GM19455 (cell line): Measurements from ENCODE around the gene LRRTM2.
"Not testable (repeated sequence)": the region's sequence is repeated elsewhere in the genome, so short reads cannot be mapped to it uniquely, and the experiment has no call there.

Experiments used
- ATAC-seq: cut with Tn5 transposase; IDR thresholded peaks from one replicate; pipeline ENCODE4 v1.9.1; 2021; ENCODE audit not compliant: unreplicated experiment

The LRRTM2 gene, protein sequence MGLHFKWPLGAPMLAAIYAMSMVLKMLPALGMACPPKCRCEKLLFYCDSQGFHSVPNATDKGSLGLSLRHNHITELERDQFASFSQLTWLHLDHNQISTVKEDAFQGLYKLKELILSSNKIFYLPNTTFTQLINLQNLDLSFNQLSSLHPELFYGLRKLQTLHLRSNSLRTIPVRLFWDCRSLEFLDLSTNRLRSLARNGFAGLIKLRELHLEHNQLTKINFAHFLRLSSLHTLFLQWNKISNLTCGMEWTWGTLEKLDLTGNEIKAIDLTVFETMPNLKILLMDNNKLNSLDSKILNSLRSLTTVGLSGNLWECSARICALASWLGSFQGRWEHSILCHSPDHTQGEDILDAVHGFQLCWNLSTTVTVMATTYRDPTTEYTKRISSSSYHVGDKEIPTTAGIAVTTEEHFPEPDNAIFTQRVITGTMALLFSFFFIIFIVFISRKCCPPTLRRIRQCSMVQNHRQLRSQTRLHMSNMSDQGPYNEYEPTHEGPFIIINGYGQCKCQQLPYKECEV

DNA sequence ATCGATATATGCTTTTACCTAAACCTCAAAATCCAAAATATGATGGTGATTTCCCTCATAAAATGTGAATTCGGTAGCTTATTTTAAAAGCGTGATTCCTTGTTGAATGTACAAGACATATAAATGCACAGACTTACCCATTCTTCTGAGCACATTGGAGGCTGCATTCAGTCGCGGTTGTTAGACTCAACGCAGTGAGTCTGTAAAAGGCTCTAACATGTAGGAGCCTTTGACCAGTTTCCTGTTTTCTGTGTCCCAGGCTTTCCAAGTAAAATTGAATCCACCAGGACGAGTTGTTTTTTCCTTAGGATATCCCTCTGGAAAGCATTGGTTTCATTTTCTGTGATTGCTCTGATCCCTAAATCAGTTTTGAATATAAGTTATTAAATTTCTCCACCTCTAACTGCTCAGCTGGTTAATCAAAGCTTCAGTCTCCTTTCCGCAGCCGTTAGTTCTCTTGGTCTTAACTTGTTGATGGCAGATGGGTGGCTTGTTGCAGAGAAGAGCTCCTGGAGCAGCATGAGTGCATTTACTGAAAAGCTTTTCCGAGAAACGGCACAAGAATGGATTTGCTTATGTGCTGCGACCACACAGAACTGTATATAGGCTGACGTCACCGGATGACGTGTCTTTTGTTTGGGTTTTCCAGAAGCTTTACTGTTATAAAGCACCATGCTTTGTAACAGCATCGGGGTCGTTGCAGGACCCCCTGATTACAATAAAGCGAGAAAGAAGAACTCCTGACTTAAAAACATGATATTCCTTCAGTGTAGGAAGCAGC is at the start of gene LRRTM2:
LRRTM2 (minus strand) TSS at position 565 of the 781 bp plus-strand sequence; CDS start at position 141, 424 bp downstream.
- ATAC-seq: no peak

DNA sequence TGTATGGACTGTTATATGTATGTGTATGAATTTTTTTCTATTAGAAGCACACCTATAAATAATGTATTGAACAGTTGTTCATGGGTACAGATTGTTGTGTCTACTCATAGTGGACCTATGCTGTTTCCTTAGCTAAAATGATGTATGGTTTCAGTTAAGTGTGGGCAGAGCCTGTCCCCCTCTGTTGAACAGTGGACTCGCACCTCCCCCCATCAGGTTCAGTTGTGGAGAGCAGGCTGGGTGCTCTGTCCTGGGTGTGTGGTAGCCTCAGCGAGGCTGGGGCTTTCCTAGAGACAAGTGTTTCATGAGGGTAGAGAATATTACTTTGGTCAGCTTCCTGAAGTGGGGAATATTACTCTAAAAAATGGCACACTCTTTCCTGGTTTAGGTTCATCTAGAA is 47.4 kb upstream of the LRRTM2 start:
- ATAC-seq: no peak

DNA sequence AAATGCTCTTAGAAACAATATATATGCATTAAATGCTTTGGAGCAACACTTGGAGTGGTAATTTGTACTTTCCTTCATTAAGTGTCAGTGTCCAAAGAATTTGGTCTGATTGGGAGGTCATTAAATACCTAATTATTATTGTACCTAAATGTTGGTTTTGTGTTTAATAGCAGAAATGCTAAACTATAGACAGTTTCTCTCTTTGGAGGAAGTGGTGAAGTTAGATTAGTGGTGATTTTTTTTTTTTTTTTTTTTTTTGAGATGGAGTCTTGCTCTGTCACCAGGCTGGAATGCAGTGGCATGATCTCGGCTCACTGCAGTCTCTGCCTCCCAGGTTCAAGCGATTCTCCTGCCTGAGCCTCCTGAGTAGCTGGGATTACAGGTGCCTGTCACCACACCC is 46.2 kb upstream of the LRRTM2 start:
- ATAC-seq: not testable (repeated sequence)

DNA sequence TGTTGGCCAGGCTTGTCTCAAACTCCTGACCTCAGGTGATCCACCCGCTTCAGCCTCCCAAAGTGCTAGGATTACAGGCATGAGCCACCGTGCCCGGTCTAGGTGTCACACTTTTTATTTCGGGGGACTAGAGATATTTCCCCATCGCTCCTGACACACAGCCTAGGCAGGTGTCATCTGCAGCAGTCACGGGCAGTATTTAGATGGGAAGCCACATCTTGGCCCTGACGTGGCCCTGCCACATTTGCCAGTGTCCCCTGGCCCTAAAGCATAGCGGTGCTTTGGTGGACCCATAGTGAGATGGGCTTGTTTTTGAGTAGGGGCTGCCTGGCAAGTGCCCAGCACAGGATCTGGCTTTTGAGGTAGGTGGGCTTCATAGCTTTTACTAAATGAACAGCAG is 45.0 kb upstream of the LRRTM2 start:
- no peak for ATAC-seq

DNA sequence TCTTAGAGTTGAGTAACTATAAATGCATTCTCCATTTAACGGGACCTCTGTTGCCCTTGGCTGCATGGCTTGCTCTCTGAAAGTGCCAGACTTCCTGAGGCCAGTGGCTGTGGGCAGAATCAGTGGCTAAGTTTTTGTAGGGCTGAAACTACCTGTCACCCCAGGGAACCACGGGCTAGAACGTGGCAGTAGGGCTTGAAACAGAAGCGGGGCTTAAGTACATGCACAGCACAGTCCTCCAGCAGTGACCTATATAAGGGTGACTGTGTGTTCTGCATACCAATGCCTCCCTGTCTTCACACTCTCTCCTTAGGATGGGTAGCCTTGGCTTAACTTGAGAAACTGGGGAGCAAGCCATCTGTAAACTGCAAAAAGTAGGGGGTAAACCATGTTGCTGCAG is 43.6 kb upstream of the LRRTM2 start:
- ATAC-seq: no peak

DNA sequence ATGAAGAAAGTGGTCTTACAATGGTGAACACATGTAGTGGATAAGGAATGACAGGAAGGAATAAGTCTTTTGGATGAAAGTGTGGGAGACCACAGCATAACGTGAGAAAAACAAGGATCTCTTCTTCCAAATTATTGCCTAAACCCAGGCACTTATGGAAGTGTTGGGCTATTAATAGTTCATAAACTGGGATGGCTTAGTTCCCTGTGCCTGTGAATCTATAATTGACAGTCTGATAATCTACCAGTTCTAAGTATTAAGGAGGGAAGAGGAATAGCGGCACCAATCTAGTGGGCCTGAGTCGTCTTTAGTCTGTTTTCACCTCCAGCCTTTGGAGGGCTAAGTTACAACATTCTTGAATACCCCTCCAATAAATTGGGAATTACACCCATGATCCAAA is 39.2 kb upstream of the LRRTM2 start:
- no peak for ATAC-seq

DNA sequence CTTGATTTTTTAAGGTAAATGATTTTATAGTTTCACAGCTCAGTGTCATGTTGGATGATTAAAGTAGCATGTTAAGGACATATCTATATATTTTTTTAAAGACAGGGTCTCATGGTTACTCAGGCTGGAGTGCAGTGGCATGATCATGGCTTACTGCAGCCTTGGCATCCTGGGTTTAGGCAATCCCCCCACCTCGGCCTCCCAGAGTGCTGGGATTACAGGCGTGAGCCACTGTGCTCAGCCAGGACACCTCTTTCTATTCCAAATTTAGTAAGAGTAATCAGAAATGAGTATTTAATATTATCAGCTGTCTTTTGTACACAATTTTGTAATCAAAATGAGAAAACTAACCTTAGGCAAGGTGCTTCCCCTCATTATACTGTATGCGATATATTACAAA is 38.6 kb upstream of the LRRTM2 start:
- ATAC-seq: no peak

DNA sequence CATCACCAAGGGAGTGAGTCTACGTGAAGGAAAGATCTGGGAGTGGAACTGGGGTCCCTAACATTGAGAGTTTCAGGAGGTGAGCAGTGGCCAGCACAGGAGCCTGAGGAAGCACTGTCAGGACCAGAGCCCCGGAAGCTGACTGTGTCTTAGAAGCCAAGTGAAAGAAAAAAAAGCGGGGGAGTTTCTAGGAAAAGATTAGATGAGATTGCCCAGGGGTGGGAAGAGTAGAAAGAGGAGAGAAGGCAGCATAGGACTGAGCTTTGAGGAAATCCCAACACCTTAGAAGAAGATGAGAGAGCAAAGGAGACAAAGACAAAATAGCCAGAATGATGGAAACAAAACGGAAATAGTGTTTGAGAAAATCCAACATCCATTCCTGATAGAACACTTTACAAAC is 37.0 kb upstream of the LRRTM2 start:
- ATAC-seq: no peak

DNA sequence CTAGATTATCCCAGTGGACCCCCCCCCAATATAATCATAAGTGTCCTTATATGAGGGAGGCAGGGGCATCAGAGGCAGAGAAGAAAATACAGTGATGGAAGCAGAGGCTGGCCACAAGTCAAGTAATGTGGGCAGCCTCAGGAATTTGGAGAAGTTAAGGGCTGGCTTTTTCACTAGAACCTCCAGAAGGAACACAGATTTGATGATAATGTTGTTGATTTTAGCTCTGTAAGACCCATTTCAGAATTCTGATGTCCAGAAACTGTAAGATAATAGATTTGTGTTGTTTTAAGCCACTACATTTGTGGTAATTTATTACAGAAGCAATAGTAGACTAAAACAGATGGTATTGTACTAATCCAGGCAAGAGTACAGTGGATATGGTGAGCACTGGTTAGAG is 36.3 kb upstream of the LRRTM2 start:
- no peak for ATAC-seq

DNA sequence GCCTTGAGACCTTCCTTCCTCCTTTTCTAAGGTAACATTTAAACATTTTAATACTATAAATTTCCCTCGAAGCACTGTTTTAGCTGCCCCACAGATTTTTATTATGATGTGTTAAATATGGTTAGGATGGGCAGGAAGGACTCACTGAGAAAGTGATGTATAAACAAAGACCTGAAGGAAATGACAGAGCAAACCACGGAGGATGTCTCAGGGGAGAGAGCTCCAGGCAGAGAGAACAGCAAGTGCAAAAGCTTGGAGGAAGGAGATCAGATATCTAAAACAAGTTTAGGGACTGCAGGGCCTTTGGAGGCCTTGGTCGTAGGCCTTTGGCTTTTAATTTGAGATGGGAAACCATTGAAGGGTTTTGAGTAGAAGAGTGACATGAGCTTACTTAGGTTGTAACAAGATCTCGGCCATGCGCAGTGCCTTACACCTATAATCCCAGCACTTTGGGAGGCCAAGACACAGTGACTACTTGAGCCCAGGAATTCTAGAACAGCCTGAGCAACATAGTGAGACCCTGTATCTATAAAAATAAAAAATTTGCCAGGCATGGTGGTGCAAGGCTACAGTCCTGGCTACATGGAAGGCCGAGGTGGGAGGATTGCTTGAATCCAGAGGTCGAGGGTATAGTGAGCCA is 35.5 kb upstream of the LRRTM2 start:
- no peak for ATAC-seq

DNA sequence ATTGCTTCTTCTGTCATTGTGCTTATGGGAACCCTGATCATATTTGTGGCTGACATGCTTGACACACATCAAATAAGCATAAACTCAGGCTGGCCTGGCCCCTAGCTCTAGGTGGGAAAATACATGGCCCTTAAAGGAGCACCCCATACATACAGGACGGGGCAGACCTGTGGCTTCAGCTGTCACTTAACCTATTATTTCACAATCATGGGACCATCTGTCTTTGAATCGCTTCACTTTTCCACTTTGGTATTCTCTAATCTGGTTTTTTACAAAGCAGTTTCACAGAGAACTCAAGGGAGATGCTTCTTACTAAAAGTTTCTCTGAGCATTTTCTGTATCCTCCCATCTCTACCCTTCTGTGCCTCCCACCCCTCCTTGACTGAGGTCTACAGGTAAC is 34.6 kb upstream of the LRRTM2 start:
- ATAC-seq: no peak

DNA sequence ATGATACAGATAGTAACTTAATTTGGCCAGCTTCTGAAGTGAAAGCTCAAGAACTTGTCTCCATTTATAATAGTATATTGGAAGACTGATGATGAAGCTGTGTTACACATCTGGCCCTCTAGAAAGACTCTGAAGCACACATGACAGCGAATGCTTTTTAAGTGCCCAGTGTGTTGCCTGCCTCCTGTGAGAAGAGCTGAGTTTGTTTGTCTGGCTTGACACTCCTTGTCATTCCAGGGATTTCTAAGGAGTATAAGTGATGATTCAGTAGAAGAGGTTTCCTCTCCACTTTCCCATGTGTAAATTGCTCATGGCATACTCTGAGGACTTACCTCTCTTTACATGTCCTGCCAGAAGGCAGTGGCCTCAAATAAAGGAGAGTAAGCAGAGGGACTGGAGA is 30.4 kb upstream of the LRRTM2 start:
- ATAC-seq: no peak

DNA sequence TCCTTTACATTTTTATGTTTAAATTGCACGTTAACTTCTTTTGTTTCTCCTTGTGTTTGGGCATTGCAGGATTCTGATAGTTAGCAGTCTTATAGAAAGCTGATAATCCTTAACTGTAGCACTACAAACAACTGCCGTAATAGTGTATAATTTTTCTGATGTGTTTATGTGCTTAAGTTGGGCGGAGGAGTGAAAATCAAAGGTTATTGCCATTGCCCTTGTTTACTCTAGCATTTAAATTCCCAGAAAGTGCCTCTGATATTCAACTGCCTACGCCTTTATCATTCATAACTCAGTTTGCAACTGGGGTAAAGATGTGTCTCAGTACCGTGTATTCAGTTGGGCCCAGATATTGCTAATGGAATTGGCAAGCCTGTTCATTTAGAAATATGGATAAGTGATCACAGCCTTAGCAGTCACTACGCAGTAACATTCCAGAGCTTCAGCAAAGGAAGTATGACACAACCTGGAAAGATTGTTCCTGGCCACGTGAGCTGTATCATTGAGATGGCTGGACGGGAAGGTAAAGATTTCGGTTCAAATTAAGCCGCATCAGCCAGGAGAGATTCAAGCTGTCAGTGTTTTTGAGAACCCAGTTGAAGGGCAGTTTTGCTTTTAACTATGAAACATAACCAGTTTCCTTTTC is 28.1 kb upstream of the LRRTM2 start:
- no peak for ATAC-seq

DNA sequence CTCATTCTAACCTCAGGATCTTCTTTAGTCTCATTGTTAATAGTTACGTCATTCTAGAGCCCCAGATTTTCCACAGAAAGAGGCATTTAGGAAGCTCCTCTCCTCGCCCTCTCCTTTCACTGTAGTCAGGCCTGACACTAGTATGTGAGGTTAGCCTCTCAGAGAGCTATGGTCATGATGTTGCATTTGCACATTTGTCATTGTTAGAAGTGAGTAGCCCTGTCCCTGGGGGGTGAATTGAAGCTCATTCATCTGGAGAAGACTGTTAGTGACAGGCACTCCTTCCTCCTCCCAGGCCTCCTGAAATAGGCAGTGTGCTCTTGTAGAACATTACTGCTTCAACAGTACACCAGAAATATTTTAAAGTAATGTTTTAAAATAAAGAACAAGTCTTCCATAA is 26.6 kb upstream of the LRRTM2 start:
- ATAC-seq: no peak

DNA sequence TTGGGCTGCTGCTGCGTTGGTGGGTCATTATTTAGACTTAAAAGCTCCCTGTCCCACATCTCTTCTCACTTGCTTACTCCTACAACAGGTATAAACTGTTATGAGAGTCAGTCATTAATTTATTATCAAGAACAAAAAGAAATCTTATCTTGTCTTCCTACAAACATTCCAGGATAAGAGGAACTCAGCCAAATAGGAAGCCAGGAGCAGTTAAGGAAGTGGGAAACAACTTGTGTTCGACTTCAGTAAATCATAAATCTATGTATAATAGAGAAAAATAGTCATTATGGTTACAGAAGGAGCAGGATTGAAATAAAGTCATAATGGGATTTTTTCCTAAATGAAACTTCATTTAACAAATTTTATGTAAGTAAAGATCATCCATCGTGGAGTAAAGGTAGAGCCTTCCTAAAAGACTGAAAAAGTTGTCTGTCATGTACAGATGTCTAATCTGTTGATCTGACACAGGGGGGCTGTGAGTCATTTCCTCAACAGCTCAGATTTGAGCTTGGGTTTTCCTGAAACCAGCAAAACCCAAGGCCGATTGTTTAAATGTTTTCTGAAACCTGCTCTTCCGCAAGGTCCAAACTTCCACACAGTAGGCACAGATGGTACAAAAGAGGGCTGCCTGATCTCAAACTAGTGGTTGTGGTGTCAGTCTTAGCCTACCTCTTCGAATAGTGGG is 25.3 kb upstream of the LRRTM2 start:
- ATAC-seq: no peak

DNA sequence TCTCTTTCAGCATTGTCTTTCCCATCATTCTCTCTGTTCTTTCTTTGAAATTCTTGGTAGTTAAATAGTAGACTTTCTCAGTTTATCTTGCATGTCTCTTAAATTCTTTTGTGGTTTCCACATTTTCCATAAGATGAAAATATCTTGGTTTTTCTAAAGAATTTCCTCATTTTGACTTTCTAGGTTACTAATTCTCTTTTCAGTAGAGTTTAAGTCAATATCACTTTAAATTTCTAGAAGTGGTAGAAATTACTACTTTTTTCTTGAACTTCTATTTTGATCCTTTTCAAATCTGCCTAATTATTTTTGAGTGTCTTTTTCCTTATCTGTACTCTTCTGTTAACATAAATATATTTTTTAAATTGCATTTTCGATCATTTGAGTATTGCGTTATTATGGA is 23.6 kb upstream of the LRRTM2 start:
- ATAC-seq: no peak

DNA sequence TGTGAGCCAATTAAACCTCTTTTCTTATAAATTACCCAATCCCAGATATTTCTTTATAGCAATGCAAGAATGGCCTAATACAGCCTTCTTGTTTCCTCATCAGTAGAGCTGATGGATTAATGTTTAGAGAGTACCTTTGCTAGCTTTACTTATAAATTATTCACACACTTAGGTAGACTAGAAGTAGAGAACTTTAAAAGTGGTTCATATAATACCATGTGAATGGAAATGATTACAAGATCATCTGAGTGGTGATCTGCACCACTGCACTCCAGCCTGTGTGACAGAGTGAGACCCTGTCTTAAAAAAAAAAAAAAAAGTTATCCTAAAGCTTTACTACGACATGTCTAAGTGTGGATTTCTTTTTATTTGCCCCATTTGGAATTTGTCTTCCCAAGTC is 23.2 kb upstream of the LRRTM2 start:
- ATAC-seq: no peak

DNA sequence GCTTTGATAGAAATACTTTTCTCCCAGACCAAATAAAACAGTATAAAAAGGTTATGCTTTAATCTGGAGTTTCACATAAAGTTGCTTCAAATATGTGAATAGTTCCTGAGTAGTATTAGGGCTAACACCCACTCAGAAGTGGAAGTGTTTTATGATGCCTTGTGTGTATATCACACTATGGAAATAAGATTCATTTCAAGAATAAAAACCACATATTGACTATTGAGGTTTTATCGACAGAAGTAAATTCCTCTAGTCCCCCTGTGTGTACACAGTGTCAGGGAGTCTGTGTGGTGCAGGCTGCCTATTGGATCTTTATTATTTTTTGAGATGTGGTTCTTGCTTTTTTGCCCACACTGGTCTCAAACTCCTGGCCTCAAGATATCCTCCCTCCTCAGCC is 20.8 kb upstream of the LRRTM2 start:
- no peak for ATAC-seq

DNA sequence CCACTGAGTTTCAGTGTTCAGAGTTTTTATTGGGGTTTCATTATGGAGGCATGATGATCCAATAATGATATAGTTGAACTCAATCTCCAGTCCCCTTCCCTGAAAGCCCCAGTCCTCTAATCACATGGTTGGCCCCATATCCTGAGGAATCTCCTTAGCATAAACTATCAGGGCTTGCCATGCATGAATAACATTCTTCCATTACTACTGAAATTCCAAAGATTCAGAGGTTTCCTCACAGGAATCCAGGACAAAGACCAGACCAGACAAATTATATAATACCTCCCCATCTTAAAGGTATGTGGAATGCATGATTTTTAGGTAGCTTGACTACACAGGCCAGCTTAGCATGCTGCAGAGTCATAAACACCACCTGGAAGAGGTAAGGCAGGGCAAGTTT is 15.5 kb upstream of the LRRTM2 start:
- ATAC-seq: no peak

DNA sequence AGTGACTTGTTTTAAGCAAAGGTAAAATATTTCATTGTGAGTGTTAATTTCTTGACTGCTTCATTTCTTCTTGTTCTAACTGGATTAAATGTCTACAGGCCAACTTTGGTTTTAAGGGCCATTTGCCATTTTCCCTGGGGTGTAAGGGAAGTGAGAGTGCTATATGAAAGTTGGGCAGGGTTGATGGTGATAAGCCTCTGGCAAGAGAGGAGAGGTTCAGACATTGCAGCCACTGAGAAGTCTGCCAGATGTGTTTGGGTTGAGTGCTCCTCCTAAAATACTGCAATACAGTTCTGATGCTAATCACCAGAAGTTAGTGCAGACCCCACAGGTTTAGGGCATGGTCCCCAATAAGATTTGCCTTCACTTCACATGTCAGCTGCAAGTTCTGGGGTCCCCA is 14.9 kb upstream of the LRRTM2 start:
- ATAC-seq: no peak

DNA sequence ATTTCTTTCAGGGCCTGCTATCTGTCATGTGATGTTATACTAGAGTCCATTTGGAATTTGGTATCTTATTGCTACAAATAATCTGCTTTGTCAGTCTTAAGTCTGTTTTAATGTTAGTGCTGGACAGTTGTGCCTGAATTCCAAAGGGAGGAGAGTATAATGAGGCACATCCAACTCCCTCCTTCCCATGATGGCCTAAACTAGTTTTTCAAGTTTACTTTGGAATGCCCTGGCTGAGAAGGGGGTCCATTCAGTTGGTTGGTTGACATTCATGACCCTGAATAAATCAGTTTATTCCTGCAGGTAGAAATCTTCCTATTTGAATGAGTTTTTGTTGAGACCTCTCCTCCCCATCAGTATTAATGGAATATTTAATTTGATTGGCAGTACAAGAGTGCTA is 9.4 kb upstream of the LRRTM2 start:
- ATAC-seq: no peak
